GM23338 (cell line): ENCODE data around the gene TPT1. TPM values are rescaled to one million over a fixed set of nuclear protein-coding genes. Genes with fewer than 3 reads are reported as not detected.
A peak's percentile ranks its signal among the peaks of the same experiment; 100 is the strongest.

Experiments used
- ATAC-seq: fragments of 200-7000 bp; cut with Tn5 transposase; 3 replicates; pipeline ENCODE4 v1.9.1; 2020
- DNase-seq: peaks from one replicate; pipeline ENCODE4 v3.0.0-alpha.2; 2015; ENCODE audit warnings: low spot score
- H2AFZ ChIP-seq: fragments of 200-600 bp; sonication (generic); 2 replicates; pipeline ENCODE4 v1.8.0; 2016; ENCODE audit warnings: antibody characterized with exemption, mild to moderate bottlenecking, moderate library complexity
- H3F3A ChIP-seq: fragments of 200-600 bp; sonication (generic); replicated peaks from 2 replicates; pipeline ENCODE4 v1.8.0; 2017; ENCODE audit warnings: antibody characterized with exemption, mixed run types, low read depth
- H3K27ac ChIP-seq: fragments of 200-600 bp; sonication (generic); 2 replicates; pipeline ENCODE4 v1.6.1; 2016; ENCODE audit warnings: low read depth
- H3K27me3 ChIP-seq: fragments of 200-600 bp; sonication (generic); 2 replicates; pipeline ENCODE4 v1.8.0; 2016; ENCODE audit warnings: mild to moderate bottlenecking, mixed run types, moderate library complexity; ENCODE audit not compliant: insufficient read depth
- H3K36me3 ChIP-seq: fragments of 200-600 bp; sonication (generic); 2 replicates; pipeline ENCODE4 v1.8.0; 2016; ENCODE audit warnings: mild to moderate bottlenecking; ENCODE audit not compliant: insufficient read depth
- H3K4me1 ChIP-seq: fragments of 200-600 bp; sonication (generic); 2 replicates; pipeline ENCODE4 v1.8.0; 2016; ENCODE audit warnings: mild to moderate bottlenecking, moderate library complexity; ENCODE audit not compliant: insufficient read depth
- H3K4me2 ChIP-seq: fragments of 200-600 bp; sonication (generic); 2 replicates; pipeline ENCODE4 v1.7.1; 2017; ENCODE audit warnings: mixed run types
- H3K4me3 ChIP-seq: fragments of 200-600 bp; sonication (generic); 2 replicates; pipeline ENCODE4 v1.6.1; 2016; ENCODE audit warnings: mixed run types
- H3K79me2 ChIP-seq: fragments of 200-600 bp; sonication (generic); replicated peaks from 2 replicates; pipeline ENCODE4 v1.8.0; 2017; ENCODE audit warnings: mild to moderate bottlenecking; ENCODE audit not compliant: insufficient read depth
- H3K9me2 ChIP-seq: fragments of 200-600 bp; sonication (generic); 2 replicates; pipeline ENCODE4 v1.8.0; 2017; ENCODE audit not compliant: insufficient read depth
- H4K20me1 ChIP-seq: fragments of 200-600 bp; sonication (generic); replicated peaks from 2 replicates; pipeline ENCODE4 v1.8.0; 2017; ENCODE audit warnings: mild to moderate bottlenecking; ENCODE audit not compliant: insufficient read depth
- H3K27ac Mint-ChIP-seq: 2 replicates; pipeline ENCODE4 v1.8.0; 2020; ENCODE audit warnings: inconsistent platforms, mild to moderate bottlenecking, moderate library complexity, mixed read lengths
- H3K27me3 Mint-ChIP-seq: 3 replicates; pipeline ENCODE4 v1.8.0; 2022; ENCODE audit warnings: low read depth, mild to moderate bottlenecking, moderate library complexity, mixed read lengths, inconsistent platforms; ENCODE audit not compliant: insufficient read depth, poor library complexity
- H3K36me3 Mint-ChIP-seq: 3 replicates; pipeline ENCODE4 v1.8.0; 2021; ENCODE audit warnings: low read depth, mild to moderate bottlenecking, inconsistent platforms, moderate library complexity, mixed read lengths
- H3K4me1 Mint-ChIP-seq: 3 replicates; pipeline ENCODE4 v1.8.0; 2020; ENCODE audit warnings: mild to moderate bottlenecking, inconsistent platforms, mixed read lengths
- H3K4me3 Mint-ChIP-seq: 3 replicates; pipeline ENCODE4 v1.8.0; 2021; ENCODE audit warnings: moderate library complexity, mild to moderate bottlenecking, inconsistent platforms, mixed read lengths
- H3K9me3 Mint-ChIP-seq: 3 replicates; pipeline ENCODE4 v1.8.0; 2020; ENCODE audit warnings: moderate library complexity, mild to moderate bottlenecking, inconsistent platforms, mixed read lengths
- NANOG ChIP-seq: IDR thresholded peaks from 2 replicates; pipeline ENCODE4 v1.6.1; 2016; ENCODE audit warnings: antibody characterized with exemption, borderline replicate concordance
- POLR2AphosphoS5 ChIP-seq: IDR thresholded peaks from 2 replicates; pipeline ENCODE4 v1.6.1; 2016; ENCODE audit warnings: antibody characterized with exemption, low read depth
- ZNF462 ChIP-seq: fragments of 250-450 bp; sonication (Bioruptor Pico); IDR thresholded peaks from 2 replicates; pipeline ENCODE4 v1.5.0; 2020; ENCODE audit warnings: mild to moderate bottlenecking, moderate library complexity
- polyA plus RNA-seq: library from polyadenylated mRNA; unstranded; fragments of >200 nt; fragmentation: Nextera tagmentation; extraction: Ambion mirVana; gene quantifications from 2 replicates; pipeline ENCODE4 v1.2.1, GENCODE V29; 2016
- total RNA-seq: library from RNA; depleted of rRNA; stranded (reverse); fragments of >200 nt; shearing (Covaris generic); gene quantifications from 2 replicates; pipeline ENCODE4 v1.2.3, GENCODE V29; 2014
- TF ChIP-seq, protein P1 (sequence below): IDR thresholded peaks from one replicate; pipeline ENCODE4 v1.6.1; 2018; ENCODE audit warnings: antibody characterized with exemption; ENCODE audit not compliant: unreplicated experiment

Gene TPT1
- total and polyA plus RNA-seq, 2 experiments from 2014 or later: 1,385 to 2,519 TPM

- Histone ChIP-seq H3F3A (peaks cover 60% of the 10 kb centered on the region), H3K4me1 (peaks cover 26% of the 10 kb centered on the region), H3K9me2 (no peaks in the 10 kb centered on the region), H4K20me1 (peaks cover 36% of the 10 kb centered on the region), H2AFZ (no peak overlapping the region), H3K27ac (peak overlapping the region; percentile 85), H3K79me2 (peaks cover 27% of the 10 kb centered on the region), H3K36me3 (peaks cover 35% of the 10 kb centered on the region), H3K4me2 (no peak overlapping the region), H3K4me3 (no peak overlapping the region), H3K27me3 (no peaks in the 10 kb centered on the region)
- Mint-ChIP-seq H3K27ac (peak overlapping the region; percentile 36), H3K36me3 (peaks cover 52% of the 10 kb centered on the region), H3K4me3 (no peak overlapping the region), H3K27me3 (peaks cover 19% of the 10 kb centered on the region), H3K9me3 (no peaks in the 10 kb centered on the region; the same call in 2 of the 3 replicates), H3K4me1 (peaks cover 63% of the 10 kb centered on the region)
- ATAC-seq (peak; percentile 6), DNase-seq (peak; percentile 27)
- TF ChIP-seq NANOG: no peak
- peak; percentile 60 for TF ChIP-seq POLR2AphosphoS5
These were observed 6.7 kb downstream of the TPT1 start for GRCh38 chr13:45333977-45334922.

DNA sequence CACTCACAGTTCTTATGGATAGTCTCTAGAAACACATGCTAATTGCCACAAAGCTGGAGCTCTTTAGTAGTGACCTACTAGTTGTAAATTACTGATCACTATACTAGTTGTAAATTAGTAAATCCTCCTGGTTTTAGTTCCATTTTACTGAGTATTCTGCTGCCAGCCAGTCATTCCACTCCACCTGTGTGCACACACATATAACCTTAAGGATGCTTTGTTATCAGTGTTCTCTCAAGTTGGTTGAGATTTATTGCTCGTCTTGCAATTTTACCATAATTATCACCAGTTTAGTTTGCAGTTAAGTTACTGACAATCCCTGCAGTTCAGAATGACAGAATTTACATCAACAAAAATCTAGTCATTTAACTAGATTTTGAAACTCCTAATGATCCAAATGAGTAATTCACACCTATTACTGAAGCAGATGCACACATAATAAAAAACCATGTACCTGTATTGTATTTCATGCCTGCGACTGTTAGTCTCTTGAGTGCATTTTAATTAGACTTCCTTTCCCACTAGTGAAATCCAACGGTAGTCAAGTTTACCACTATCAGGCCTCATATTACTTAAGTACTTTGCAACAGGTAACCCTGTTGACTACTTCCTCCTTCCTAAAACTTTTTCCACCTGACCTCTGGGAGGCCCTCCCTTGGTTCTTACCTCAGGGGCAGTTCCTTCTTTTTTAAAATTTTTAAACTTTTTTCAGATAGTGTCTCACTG is 7.6 kb downstream of the TPT1 start:
- peaks cover 43% of the 10 kb centered on the region for H3K36me3 Mint-ChIP-seq
- Histone ChIP-seq H3K4me3 (no peak overlapping the region), H3K9me2 (no peaks in the 10 kb centered on the region), H3K79me2 (peaks cover 19% of the 10 kb centered on the region), H3K27me3 (no peaks in the 10 kb centered on the region), H3K27ac (peak overlapping the region; percentile 85), H4K20me1 (peaks cover 28% of the 10 kb centered on the region), H3K36me3 (peaks cover 26% of the 10 kb centered on the region), H2AFZ (no peak overlapping the region), H3F3A (peaks cover 60% of the 10 kb centered on the region), H3K4me2 (no peak overlapping the region), H3K4me1 (peaks cover 18% of the 10 kb centered on the region)
- peak overlapping the region; percentile 20; the same call in 1 of the 2 replicates for H3K27ac Mint-ChIP-seq
- TF ChIP-seq, protein P1, sequence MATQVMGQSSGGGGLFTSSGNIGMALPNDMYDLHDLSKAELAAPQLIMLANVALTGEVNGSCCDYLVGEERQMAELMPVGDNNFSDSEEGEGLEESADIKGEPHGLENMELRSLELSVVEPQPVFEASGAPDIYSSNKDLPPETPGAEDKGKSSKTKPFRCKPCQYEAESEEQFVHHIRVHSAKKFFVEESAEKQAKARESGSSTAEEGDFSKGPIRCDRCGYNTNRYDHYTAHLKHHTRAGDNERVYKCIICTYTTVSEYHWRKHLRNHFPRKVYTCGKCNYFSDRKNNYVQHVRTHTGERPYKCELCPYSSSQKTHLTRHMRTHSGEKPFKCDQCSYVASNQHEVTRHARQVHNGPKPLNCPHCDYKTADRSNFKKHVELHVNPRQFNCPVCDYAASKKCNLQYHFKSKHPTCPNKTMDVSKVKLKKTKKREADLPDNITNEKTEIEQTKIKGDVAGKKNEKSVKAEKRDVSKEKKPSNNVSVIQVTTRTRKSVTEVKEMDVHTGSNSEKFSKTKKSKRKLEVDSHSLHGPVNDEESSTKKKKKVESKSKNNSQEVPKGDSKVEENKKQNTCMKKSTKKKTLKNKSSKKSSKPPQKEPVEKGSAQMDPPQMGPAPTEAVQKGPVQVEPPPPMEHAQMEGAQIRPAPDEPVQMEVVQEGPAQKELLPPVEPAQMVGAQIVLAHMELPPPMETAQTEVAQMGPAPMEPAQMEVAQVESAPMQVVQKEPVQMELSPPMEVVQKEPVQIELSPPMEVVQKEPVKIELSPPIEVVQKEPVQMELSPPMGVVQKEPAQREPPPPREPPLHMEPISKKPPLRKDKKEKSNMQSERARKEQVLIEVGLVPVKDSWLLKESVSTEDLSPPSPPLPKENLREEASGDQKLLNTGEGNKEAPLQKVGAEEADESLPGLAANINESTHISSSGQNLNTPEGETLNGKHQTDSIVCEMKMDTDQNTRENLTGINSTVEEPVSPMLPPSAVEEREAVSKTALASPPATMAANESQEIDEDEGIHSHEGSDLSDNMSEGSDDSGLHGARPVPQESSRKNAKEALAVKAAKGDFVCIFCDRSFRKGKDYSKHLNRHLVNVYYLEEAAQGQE: no peak
- TF ChIP-seq ZNF462 (CRISPR knock-in tag): no peak
- DNase-seq: no peak
- no peak for ATAC-seq
- H3K4me1 Mint-ChIP-seq: peaks cover 55% of the 10 kb centered on the region
- peaks cover 21% of the 10 kb centered on the region for H3K27me3 Mint-ChIP-seq
- no peaks in the 10 kb centered on the region; the same call in 2 of the 3 replicates for H3K9me3 Mint-ChIP-seq
- H3K4me3 Mint-ChIP-seq: no peak overlapping the region
